HepG2 (cell line): ENCODE results near the gene SLC16A13. TPM values are rescaled to one million over a fixed set of nuclear protein-coding genes. Genes with fewer than 3 reads are reported as not detected.

Experiments
- ATAC-seq: fragments of 200-7000 bp; cut with Tn5 transposase; 3 replicates; pipeline ENCODE4 v1.9.1; 2020; ENCODE audit warnings: mild to moderate bottlenecking, moderate library complexity
- BruUV-seq: library from RNA; stranded (reverse); fragments of 400-500 nt; replicated peaks from 2 replicates; lab custom pipeline; 2021; lab: Mats Ljungman, UMichigan
- CTCF ChIA-PET: fragments of 300-600 bp; formaldehyde crosslinking; extraction: SDS; loops from one replicate; lab custom pipeline; 2021; ENCODE audit warnings: low total read pairs, inconsistent platforms, low intra/inter-chr PET ratio; lab: Yijun Ruan, JAX
- POLR2A ChIA-PET: fragments of 350-600 bp; sonication (Branson Sonifier 250); formaldehyde crosslinking; loops from one replicate; lab custom pipeline; 2020; ENCODE audit warnings: antibody characterized with exemption, inconsistent platforms; lab: Yijun Ruan, JAX
- DNase-seq: peaks from one replicate; pipeline ENCODE4 v3.0.0-alpha.2; 2015; ENCODE audit warnings: low spot score
- FAIRE-seq: peaks from 3 replicates; lab custom pipeline; 2011; peaks lifted over from hg19 to GRCh38; lab: Jason Lieb, UNC
- H2AFZ ChIP-seq: one replicate; pipeline ENCODE4 v1.6.1; 2011; ENCODE audit warnings: low read length, inconsistent platforms
- H3K27ac ChIP-seq: fragments of 300-600 bp; 3 replicates; pipeline ENCODE4 v1.8.0; 2011; ENCODE audit warnings: mixed run types, mild to moderate bottlenecking, mixed read lengths, low read length, inconsistent platforms; ENCODE audit not compliant: insufficient read depth; ENCODE audit errors: extremely low read length
- H3K27me3 ChIP-seq, 2 experiments: fragments of 200-600 bp in 1 of 2; 2 replicates in 1 of 2; 3 replicates in 1 of 2; pipeline versions ENCODE4 v1.6.0 to v1.8.0; 2011; ENCODE audit warnings: low read length in 2 of 2, mild to moderate bottlenecking in 2 of 2, moderate library complexity in 2 of 2, inconsistent platforms in 1 of 2; ENCODE audit not compliant: insufficient read depth in 2 of 2, control insufficient read depth in 1 of 2
- H3K36me3 ChIP-seq, 2 experiments: fragments of 200-600 bp in 1 of 2; replicated peaks in 1 of 2; 2 replicates in 1 of 2; 3 replicates in 1 of 2; pipeline versions ENCODE4 v1.5.1 to v1.8.0; 2011; ENCODE audit warnings: low read length in 2 of 2, inconsistent platforms in 1 of 2; ENCODE audit not compliant: insufficient read depth in 2 of 2, control insufficient read depth in 1 of 2
- H3K4me1 ChIP-seq: 2 replicates; pipeline ENCODE4 v1.5.1; 2012; ENCODE audit warnings: low read length, inconsistent platforms; ENCODE audit not compliant: insufficient read depth
- H3K4me2 ChIP-seq: 2 replicates; pipeline ENCODE4 v1.6.0; 2011; ENCODE audit warnings: low read depth, low read length, inconsistent platforms
- H3K4me3 ChIP-seq, 3 experiments: fragments of 200-600 bp in 1 of 3; sonication (generic), shearing (Covaris generic) in 1 of 3; replicated peaks in 1 of 3; 2 replicates each; pipeline ENCODE4 v1.5.1; 2011 to 2016; ENCODE audit warnings: low read length in 3 of 3, inconsistent platforms in 2 of 3, low read depth in 2 of 3, mild to moderate bottlenecking in 2 of 3, control low read depth in 1 of 3, mixed read lengths in 1 of 3; ENCODE audit not compliant: insufficient read depth in 1 of 3
- H3K79me2 ChIP-seq: one replicate; pipeline ENCODE4 v1.6.1; 2011; ENCODE audit warnings: low read length, inconsistent platforms; ENCODE audit not compliant: insufficient read depth
- H3K9ac ChIP-seq: 2 replicates; pipeline ENCODE4 v1.6.0; 2011; ENCODE audit warnings: mild to moderate bottlenecking, low read depth, low read length, inconsistent platforms; ENCODE audit not compliant: insufficient read depth
- H3K9me3 ChIP-seq: 2 replicates; pipeline ENCODE4 v1.5.1; 2012; ENCODE audit warnings: mild to moderate bottlenecking, low read length
- H4K20me1 ChIP-seq: 2 replicates; pipeline ENCODE4 v1.6.0; 2011; ENCODE audit warnings: inconsistent platforms, mild to moderate bottlenecking, low read length, moderate library complexity; ENCODE audit not compliant: insufficient read depth
- ATF7-NPFF ChIP-seq: sonication (generic); formaldehyde crosslinking; IDR thresholded peaks from 2 replicates; pipeline ENCODE4 v1.8.1; 2023; ENCODE audit warnings: mild to moderate bottlenecking, low read depth, missing genetic modification reagents, moderate library complexity
- FOXO1 ChIP-seq: sonication (generic); formaldehyde crosslinking; IDR thresholded peaks from 2 replicates; pipeline ENCODE4 v1.4.0; 2020; ENCODE audit warnings: missing genetic modification reagents
- HNF4A ChIP-seq: sonication (generic); formaldehyde crosslinking; IDR thresholded peaks from 2 replicates; pipeline ENCODE4 v1.4.0; 2020; ENCODE audit warnings: missing genetic modification reagents
- HNF4G ChIP-seq, 2 experiments: sonication (generic) in 1 of 2; formaldehyde crosslinking in 1 of 2; IDR thresholded peaks; 2 replicates each; pipeline versions ENCODE4 v1.4.0 to v1.6.1; 2011 to 2020; ENCODE audit warnings: borderline replicate concordance in 2 of 2, low read depth in 2 of 2, mild to moderate bottlenecking in 2 of 2, low read length in 1 of 2, missing genetic modification reagents in 1 of 2, moderate library complexity in 1 of 2
- JDP2 ChIP-seq: sonication (generic); formaldehyde crosslinking; IDR thresholded peaks from 2 replicates; pipeline ENCODE4 v1.8.1; 2022; ENCODE audit warnings: missing genetic modification reagents, borderline replicate concordance
- KMT2B ChIP-seq: IDR thresholded peaks from 2 replicates; pipeline ENCODE4 v1.6.1; 2016; ENCODE audit warnings: missing genetic modification reagents, missing compliant biosample characterization
- MAFG ChIP-seq: sonication (generic); formaldehyde crosslinking; IDR thresholded peaks from 2 replicates; pipeline ENCODE4 v1.5.1; 2020; ENCODE audit warnings: mild to moderate bottlenecking, missing genetic modification reagents
- MED1 ChIP-seq: sonication (generic); formaldehyde crosslinking; IDR thresholded peaks from 2 replicates; pipeline ENCODE4 v1.4.0; 2020; ENCODE audit warnings: missing genetic modification reagents
- PHF8 ChIP-seq: sonication (generic); formaldehyde crosslinking; IDR thresholded peaks from 2 replicates; pipeline ENCODE4 v1.5.0; 2020; ENCODE audit warnings: missing genetic modification reagents
- PRMT3 ChIP-seq: sonication (generic); formaldehyde crosslinking; IDR thresholded peaks from 2 replicates; pipeline ENCODE4 v1.8.1; 2022; ENCODE audit warnings: low read depth, mild to moderate bottlenecking, moderate library complexity, missing genetic modification reagents, borderline replicate concordance
- PRPF4 ChIP-seq: fragments of 200-400 bp; formaldehyde crosslinking; IDR thresholded peaks from 2 replicates; pipeline ENCODE4 v1.6.1; 2016; ENCODE audit warnings: low read length, low read depth; ENCODE audit not compliant: poor library complexity, severe bottlenecking
- SSRP1 ChIP-seq: IDR thresholded peaks from 2 replicates; pipeline ENCODE4 v1.6.1; 2016; ENCODE audit warnings: control low read depth
- THAP11 ChIP-seq: IDR thresholded peaks from 2 replicates; pipeline ENCODE4 v1.6.1; 2016; ENCODE audit warnings: missing biosample characterization, missing genetic modification reagents
- YEATS4 ChIP-seq: sonication (generic); formaldehyde crosslinking; IDR thresholded peaks from 2 replicates; pipeline ENCODE4 v1.4.0; 2020; ENCODE audit warnings: missing genetic modification reagents, borderline replicate concordance
- ZNF629 ChIP-seq: sonication (generic); formaldehyde crosslinking; conservative IDR thresholded peaks from 2 replicates; pipeline ENCODE4 v1.5.0; 2020; ENCODE audit warnings: missing genetic modification reagents
- WGBS: methylation state at CpG from one replicate; pipeline ENCODE4 v1.1.6; 2017; ENCODE audit warnings: low lambda C conversion rate; 5-methylcytosine and 5-hydroxymethylcytosine counted together
- in situ Hi-C: cut with HindIII; loops from 2 replicates; pipeline ENCODE4 v1.10.0; 2017; ENCODE audit warnings: low pct_unique_long_range_greater_than_20kb; ENCODE audit not compliant: extremely low pct_ligation_motif_present
- intact Hi-C: fragments of 100-400 bp; cut with micrococcal nuclease; formaldehyde crosslinking; loops from one replicate; pipeline ENCODE4 v1.10.0; 2022; ENCODE audit not compliant: unreplicated experiment
- polyA plus RNA-seq, 8 experiments: library from polyadenylated mRNA; depleted of rRNA in 3 of 8; stranded (reverse) in 7 of 8; unstranded in 1 of 8; fragments of >200 nt; fragmentation: Illumina TruSeq in 4 of 8; extraction: Trizol in 4 of 8; gene quantifications; 2 replicates each; pipeline versions ENCODE4 v1.2.1 to v1.2.3, GENCODE V29; 2011 to 2016; ENCODE audit warnings: low read depth in 4 of 8, missing spikeins in 1 of 8, mixed read lengths in 1 of 8; ENCODE audit not compliant: insufficient read depth in 1 of 8
- total RNA-seq, 5 experiments: library from RNA; depleted of rRNA; stranded (reverse); fragments of >200 nt; fragmentation: Illumina TruSeq; extraction: Trizol; gene quantifications; 2 replicates each; pipeline ENCODE4 v1.2.3, GENCODE V29; 2016; ENCODE audit warnings: low read depth in 1 of 5

Gene SLC16A13
- total and polyA plus RNA-seq, 2 of the 13 experiments (the other 11 are each of a cell fraction or from before 2014, with no cell fraction given), result 2.2 to 3.0 TPM

GRCh38 chr17:7046725-7047397 lies 11.0 kb downstream of the SLC16A13 start (continued):
- TF ChIP-seq THAP11, result peak; percentile 57
- 0 out of 2 replicates have a peak, but pooled peaks have one; percentile 4 for TF ChIP-seq KMT2B (CRISPR knock-in tag)
- TF ChIP-seq FOXO1 (CRISPR knock-in tag), result peak; percentile 29; the same call in 1 of the 2 replicates
- TF ChIP-seq HNF4A (CRISPR knock-in tag), result peak; percentile 68
- 0 out of 2 replicates have a peak, but pooled peaks have one; percentile 14 for TF ChIP-seq YEATS4 (CRISPR knock-in tag)
- peak; percentile 64; the same call in 1 of the 2 replicates for TF ChIP-seq MED1 (CRISPR knock-in tag)

GRCh38 chr17:7047566-7047965 lies 11.8 kb downstream of the SLC16A13 start:
- FAIRE-seq (no peak), DNase-seq (no peak), ATAC-seq (no peak)
- CTCF ChIA-PET, result no interaction called here
- no peaks in the 10 kb centered on the region for H4K20me1 ChIP-seq
- WGBS, result 77% methylated on average over 6 of the region's 6 CpGs
- no peaks in the 10 kb centered on the region for H3K36me3 ChIP-seq
- in situ Hi-C loops (loop anchor here (10.0 kb wide), 1 partner anchor 237 kb away; the partner anchor contains the start of gene SLC2A4), intact Hi-C loops (loop anchor here (2.0 to 5.0 kb wide), 2 partner anchors 131 to 305 kb away; partner anchors contain the start of genes ASGR1 and KCTD11)
- H2AFZ ChIP-seq, result no peak overlapping the region
- peak overlapping the region; percentile 63; the same call in 1 of the 2 replicates for H3K9ac ChIP-seq
- TF ChIP-seq SSRP1 (CRISPR knock-in tag) (no peak), PHF8 (no peak), MAFG (CRISPR knock-in tag) (no peak), JDP2 (CRISPR knock-in tag) (no peak), PRPF4 (no peak), ZNF629 (CRISPR knock-in tag) (peak; percentile 67), PRMT3 (CRISPR knock-in tag) (no peak), ATF7-NPFF (CRISPR knock-in tag) (no peak), HNF4G (IDR thresholded peaks at IDR 0.05; ENCODE audit: borderline replicate concordance, low read depth, low read length) (no peak), HNF4G (CRISPR knock-in tag; IDR thresholded peaks at IDR 0.05; ENCODE audit: borderline replicate concordance, low read depth) (no peak)
- H3K27ac ChIP-seq, result peak overlapping the region; percentile 73
- peak overlapping the region in 1 of 3 experiments; percentile 79; a peak in 1 of 6 replicates for H3K4me3 ChIP-seq
- no peaks in the 10 kb centered on the region for H3K79me2 ChIP-seq
- POLR2A ChIA-PET, result interaction anchor here (1.2 to 4.6 kb wide), 7 partner anchors 11 to 172 kb away, joined by 3 to 71 read pairs (median 15); partner anchors contain the start of genes ACADVL, ASGR1, ASGR2 and DLG4
- H3K9me3 ChIP-seq, result no peaks in the 10 kb centered on the region
- peak overlapping the region; percentile 94 for H3K4me2 ChIP-seq
- TSS peak; percentile 94 for BruUV-seq
- H3K27me3 ChIP-seq, result no peaks in the 10 kb centered on the region; a peak in 1 of 5 replicates
- H3K4me1 ChIP-seq, result peaks cover 70% of the 10 kb centered on the region
